Panc1 (cell line): Measurements from ENCODE around the gene GSG1. TPM values are rescaled to one million over a fixed set of nuclear protein-coding genes. Genes with fewer than 3 reads are reported as not detected.

ENCODE experiments used
- ATAC-seq: fragments of 200-7000 bp; cut with Tn5 transposase; 2 replicates; pipeline ENCODE4 v1.9.1; 2020; ENCODE audit warnings: mild to moderate bottlenecking, moderate library complexity
- BruUV-seq: library from RNA; stranded (reverse); fragments of 400-500 nt; replicated peaks from 2 replicates; lab custom pipeline; 2021; lab: Mats Ljungman, UMichigan
- CTCF ChIA-PET: fragments of 300-600 bp; sonication (Branson Sonifier 250); formaldehyde crosslinking; loops from one replicate; lab custom pipeline; 2022; ENCODE audit warnings: antibody characterized with exemption; lab: Charles Lee
- POLR2A ChIA-PET: fragments of 300-600 bp; sonication (Branson Sonifier 250); formaldehyde crosslinking; loops from one replicate; lab custom pipeline; 2022; ENCODE audit warnings: antibody characterized with exemption; lab: Charles Lee
- DNase-seq: peaks from one replicate; pipeline ENCODE4 v3.0.0-alpha.2; 2010; ENCODE audit warnings: low read depth, low spot score
- H3K27ac ChIP-seq: 2 replicates; pipeline ENCODE4 v1.5.1; 2011; ENCODE audit warnings: mild to moderate bottlenecking, low read length, inconsistent platforms
- H3K27me3 ChIP-seq: fragments of 200-500 bp; sonication (Bioruptor generic); 2 replicates; pipeline ENCODE4 v1.6.0; 2014; ENCODE audit warnings: low read length, inconsistent platforms; ENCODE audit not compliant: control insufficient read depth, insufficient read depth
- H3K36me3 ChIP-seq: fragments of 200-500 bp; sonication (Bioruptor generic); 2 replicates; pipeline ENCODE4 v1.5.1; 2014; ENCODE audit warnings: inconsistent platforms, mild to moderate bottlenecking, low read length, moderate library complexity; ENCODE audit not compliant: control insufficient read depth, insufficient read depth
- H3K4me1 ChIP-seq: 2 replicates; pipeline ENCODE4 v1.5.1; 2011; ENCODE audit warnings: inconsistent platforms, mild to moderate bottlenecking, low read length, moderate library complexity; ENCODE audit not compliant: control insufficient read depth, insufficient read depth
- H3K4me3 ChIP-seq, 2 experiments: 2 replicates each; pipeline ENCODE4 v1.5.1; 2011 to 2012; ENCODE audit warnings: low read depth in 2 of 2, low read length in 2 of 2, mild to moderate bottlenecking in 2 of 2, inconsistent platforms in 1 of 2, moderate library complexity in 1 of 2
- H3K9me3 ChIP-seq: fragments of 200-500 bp; sonication (Bioruptor generic); 2 replicates; pipeline ENCODE4 v1.5.1; 2014; ENCODE audit warnings: low read depth, mild to moderate bottlenecking, inconsistent platforms, low read length, moderate library complexity; ENCODE audit not compliant: control insufficient read depth, insufficient read depth
- CTCF ChIP-seq: fragments of 450-650 bp; IDR thresholded peaks from 2 replicates; pipeline ENCODE4 v1.5.1; 2017; ENCODE audit warnings: mild to moderate bottlenecking
- POLR2AphosphoS5 ChIP-seq: IDR thresholded peaks from 2 replicates; pipeline ENCODE4 v1.6.1; 2012; ENCODE audit warnings: mild to moderate bottlenecking, low read depth, low read length, moderate library complexity
- SIN3A ChIP-seq: IDR thresholded peaks from 2 replicates; pipeline ENCODE4 v1.6.1; 2012; ENCODE audit warnings: low read depth, mild to moderate bottlenecking, low read length, moderate library complexity, borderline replicate concordance; ENCODE audit not compliant: insufficient read depth
- TCF7L2 ChIP-seq: IDR thresholded peaks from 2 replicates; pipeline ENCODE4 v1.6.1; 2011; ENCODE audit warnings: mild to moderate bottlenecking, low read depth, low read length, inconsistent platforms
- in situ Hi-C: cut with HindIII; loops from 2 replicates; pipeline ENCODE4 v1.10.0; 2016; ENCODE audit warnings: low sequenced_read_pairs, low pct_unique_long_range_greater_than_20kb
- intact Hi-C: fragments of 100-400 bp; cut with micrococcal nuclease; formaldehyde crosslinking; loops from one replicate; pipeline ENCODE4 v1.10.0; 2022; ENCODE audit not compliant: unreplicated experiment
- total RNA-seq: library from RNA; stranded (reverse); gene quantifications from one replicate; pipeline ENCODE4 v1.2.1, GENCODE V29; 2021; ENCODE audit not compliant: unreplicated experiment
- TF ChIP-seq, protein P1 (sequence below), 2 experiments: IDR thresholded peaks; 2 replicates each; pipeline ENCODE4 v1.6.1; 2011 to 2012; ENCODE audit warnings: low read depth in 2 of 2, control low read depth in 1 of 2, low read length in 1 of 2, mild to moderate bottlenecking in 1 of 2, moderate library complexity in 1 of 2; ENCODE audit not compliant: insufficient read depth in 1 of 2

The GSG1 gene
- total RNA-seq, 1 experiment from 2014 or later = not detected

- H3K4me3 ChIP-seq = no peak overlapping the region
- intact Hi-C loops (no loop called here), in situ Hi-C loops (no loop called here)
- no peak for DNase-seq
- no peaks in the 10 kb centered on the region for H3K4me1 ChIP-seq
- no peaks in the 10 kb centered on the region for H3K27me3 ChIP-seq
- TF ChIP-seq POLR2AphosphoS5 = no peak
- no peak for TF ChIP-seq CTCF
- no peak for TF ChIP-seq TCF7L2
- H3K36me3 ChIP-seq = no peaks in the 10 kb centered on the region
- ChIA-PET POLR2A (no interaction called here), CTCF (no interaction called here)
- BruUV-seq = no TSS peak
- no peak overlapping the region for H3K27ac ChIP-seq
- no peak for ATAC-seq
- no peaks in the 10 kb centered on the region for H3K9me3 ChIP-seq
Measured at GRCh38 chr12:13144266-13144828, 40.9 kb upstream of the GSG1 start.

GRCh38 chr12:13142747-13143146 lies 39.3 kb upstream of the GSG1 start:
- Histone ChIP-seq H3K27ac (no peak overlapping the region), H3K36me3 (no peaks in the 10 kb centered on the region), H3K4me1 (no peaks in the 10 kb centered on the region), H3K4me3 (no peak overlapping the region), H3K27me3 (no peaks in the 10 kb centered on the region), H3K9me3 (no peaks in the 10 kb centered on the region)
- ChIA-PET POLR2A (no interaction called here), CTCF (no interaction called here)
- DNase-seq = no peak
- in situ Hi-C loops = no loop called here
- no TSS peak for BruUV-seq
- TF ChIP-seq, protein P1, sequence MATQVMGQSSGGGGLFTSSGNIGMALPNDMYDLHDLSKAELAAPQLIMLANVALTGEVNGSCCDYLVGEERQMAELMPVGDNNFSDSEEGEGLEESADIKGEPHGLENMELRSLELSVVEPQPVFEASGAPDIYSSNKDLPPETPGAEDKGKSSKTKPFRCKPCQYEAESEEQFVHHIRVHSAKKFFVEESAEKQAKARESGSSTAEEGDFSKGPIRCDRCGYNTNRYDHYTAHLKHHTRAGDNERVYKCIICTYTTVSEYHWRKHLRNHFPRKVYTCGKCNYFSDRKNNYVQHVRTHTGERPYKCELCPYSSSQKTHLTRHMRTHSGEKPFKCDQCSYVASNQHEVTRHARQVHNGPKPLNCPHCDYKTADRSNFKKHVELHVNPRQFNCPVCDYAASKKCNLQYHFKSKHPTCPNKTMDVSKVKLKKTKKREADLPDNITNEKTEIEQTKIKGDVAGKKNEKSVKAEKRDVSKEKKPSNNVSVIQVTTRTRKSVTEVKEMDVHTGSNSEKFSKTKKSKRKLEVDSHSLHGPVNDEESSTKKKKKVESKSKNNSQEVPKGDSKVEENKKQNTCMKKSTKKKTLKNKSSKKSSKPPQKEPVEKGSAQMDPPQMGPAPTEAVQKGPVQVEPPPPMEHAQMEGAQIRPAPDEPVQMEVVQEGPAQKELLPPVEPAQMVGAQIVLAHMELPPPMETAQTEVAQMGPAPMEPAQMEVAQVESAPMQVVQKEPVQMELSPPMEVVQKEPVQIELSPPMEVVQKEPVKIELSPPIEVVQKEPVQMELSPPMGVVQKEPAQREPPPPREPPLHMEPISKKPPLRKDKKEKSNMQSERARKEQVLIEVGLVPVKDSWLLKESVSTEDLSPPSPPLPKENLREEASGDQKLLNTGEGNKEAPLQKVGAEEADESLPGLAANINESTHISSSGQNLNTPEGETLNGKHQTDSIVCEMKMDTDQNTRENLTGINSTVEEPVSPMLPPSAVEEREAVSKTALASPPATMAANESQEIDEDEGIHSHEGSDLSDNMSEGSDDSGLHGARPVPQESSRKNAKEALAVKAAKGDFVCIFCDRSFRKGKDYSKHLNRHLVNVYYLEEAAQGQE (IDR thresholded peaks at IDR 0.05; ENCODE audit: insufficient read depth in 1 of 2, low read depth in 2 of 2, low read length in 1 of 2) = no peak
- TF ChIP-seq CTCF (no peak), POLR2AphosphoS5 (no peak), SIN3A (no peak), TCF7L2 (no peak)
- intact Hi-C loops = no loop called here
- no peak for ATAC-seq
